Glutamatergic neuron (in vitro differentiated cells): ENCODE measurements around the gene HMX2. TPM values are rescaled to one million over a fixed set of nuclear protein-coding genes. Genes with fewer than 3 reads are reported as not detected.

ENCODE experiments used
- DNase-seq: peaks from one replicate; pipeline ENCODE4 v3.0.0; 2022
- H3K27ac Mint-ChIP-seq: one replicate; pipeline ENCODE4 v1.8.0; 2020; ENCODE audit warnings: mild to moderate bottlenecking, mixed read lengths, inconsistent platforms; ENCODE audit not compliant: unreplicated experiment
- H3K27me3 Mint-ChIP-seq: one replicate; pipeline ENCODE4 v1.8.0; 2020; ENCODE audit warnings: mild to moderate bottlenecking, moderate library complexity, mixed read lengths, inconsistent platforms; ENCODE audit not compliant: unreplicated experiment
- H3K36me3 Mint-ChIP-seq: one replicate; pipeline ENCODE4 v1.8.0; 2020; ENCODE audit warnings: mild to moderate bottlenecking, mixed read lengths, inconsistent platforms; ENCODE audit not compliant: unreplicated experiment
- H3K4me1 Mint-ChIP-seq: one replicate; pipeline ENCODE4 v1.8.0; 2020; ENCODE audit warnings: mild to moderate bottlenecking, low read depth, mixed read lengths, inconsistent platforms; ENCODE audit not compliant: unreplicated experiment
- H3K4me3 Mint-ChIP-seq: one replicate; pipeline ENCODE4 v1.8.0; 2020; ENCODE audit warnings: mild to moderate bottlenecking, mixed read lengths, inconsistent platforms; ENCODE audit not compliant: unreplicated experiment
- H3K9me3 Mint-ChIP-seq: one replicate; pipeline ENCODE4 v1.8.0; 2020; ENCODE audit warnings: mild to moderate bottlenecking, moderate library complexity, mixed read lengths, inconsistent platforms; ENCODE audit not compliant: unreplicated experiment
- CTCF ChIP-seq: fragments of 200-600 bp; sonication (generic); IDR thresholded peaks from one replicate; pipeline ENCODE4 v1.5.0; 2021; ENCODE audit not compliant: partially characterized antibody, unreplicated experiment
- total RNA-seq: library from RNA; stranded (reverse); fragmentation: NEBNext Ultra II Directional; extraction: Animal tissue kit (Norgen Biotek cat#: 25700); gene quantifications from one replicate; pipeline ENCODE4 v1.2.1, GENCODE V29; 2021; ENCODE audit not compliant: unreplicated experiment

The HMX2 gene
- total RNA-seq, 1 donor from 2014 or later = not detected

GRCh38 chr10:123154711-123155505, 7.0 kb downstream of the HMX2 start:
- peaks cover 13% of the 10 kb centered on the region for H3K27me3 Mint-ChIP-seq
- peaks cover 8% of the 10 kb centered on the region for H3K9me3 Mint-ChIP-seq
- peak; percentile 80 for DNase-seq
- no peaks in the 10 kb centered on the region for H3K36me3 Mint-ChIP-seq
- no peak overlapping the region for H3K27ac Mint-ChIP-seq
- no peak for TF ChIP-seq CTCF
- H3K4me3 Mint-ChIP-seq = peak overlapping the region; percentile 98
- peaks cover 9% of the 10 kb centered on the region for H3K4me1 Mint-ChIP-seq

GRCh38 chr10:123156078-123156477, 8.1 kb downstream of the HMX2 start:
- Mint-ChIP-seq H3K4me3 (no peak overlapping the region), H3K36me3 (no peaks in the 10 kb centered on the region), H3K9me3 (peaks cover 3% of the 10 kb centered on the region), H3K27me3 (peaks cover 11% of the 10 kb centered on the region), H3K4me1 (peaks cover 7% of the 10 kb centered on the region), H3K27ac (no peak overlapping the region)
- no peak for DNase-seq
- no peak for TF ChIP-seq CTCF

DNA sequence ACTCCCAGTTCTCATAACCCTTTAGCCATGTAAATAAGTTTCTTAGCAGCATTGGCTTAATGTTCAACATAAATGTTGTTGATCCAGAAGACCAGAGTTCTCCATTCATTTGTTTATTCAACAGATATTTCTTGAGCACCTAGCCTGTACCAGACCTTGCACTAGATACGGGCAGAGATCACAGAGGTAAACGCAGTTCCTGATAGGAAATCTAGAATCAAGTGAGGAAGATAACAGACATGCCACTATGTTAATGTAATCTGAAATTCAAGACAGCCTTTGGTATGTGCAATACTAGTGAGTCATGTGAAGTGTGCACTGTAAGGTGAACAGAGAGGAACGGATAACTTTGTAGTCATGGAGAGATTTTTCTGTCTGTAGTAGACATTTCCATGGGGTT, 9.3 kb downstream of the HMX2 start:
- Mint-ChIP-seq H3K36me3 (no peaks in the 10 kb centered on the region), H3K27ac (no peak overlapping the region), H3K4me1 (peaks cover 2% of the 10 kb centered on the region), H3K9me3 (no peaks in the 10 kb centered on the region), H3K27me3 (peaks cover 3% of the 10 kb centered on the region), H3K4me3 (no peak overlapping the region)
- no peak for TF ChIP-seq CTCF
- DNase-seq = no peak

- Mint-ChIP-seq H3K9me3 (no peaks in the 10 kb centered on the region), H3K4me3 (no peak overlapping the region), H3K36me3 (no peaks in the 10 kb centered on the region), H3K4me1 (peaks cover 2% of the 10 kb centered on the region), H3K27me3 (peaks cover 2% of the 10 kb centered on the region), H3K27ac (no peak overlapping the region)
- TF ChIP-seq CTCF = no peak
- no peak for DNase-seq
Observed at GRCh38 chr10:123158682-123159081, 10.7 kb downstream of the HMX2 start.

DNA sequence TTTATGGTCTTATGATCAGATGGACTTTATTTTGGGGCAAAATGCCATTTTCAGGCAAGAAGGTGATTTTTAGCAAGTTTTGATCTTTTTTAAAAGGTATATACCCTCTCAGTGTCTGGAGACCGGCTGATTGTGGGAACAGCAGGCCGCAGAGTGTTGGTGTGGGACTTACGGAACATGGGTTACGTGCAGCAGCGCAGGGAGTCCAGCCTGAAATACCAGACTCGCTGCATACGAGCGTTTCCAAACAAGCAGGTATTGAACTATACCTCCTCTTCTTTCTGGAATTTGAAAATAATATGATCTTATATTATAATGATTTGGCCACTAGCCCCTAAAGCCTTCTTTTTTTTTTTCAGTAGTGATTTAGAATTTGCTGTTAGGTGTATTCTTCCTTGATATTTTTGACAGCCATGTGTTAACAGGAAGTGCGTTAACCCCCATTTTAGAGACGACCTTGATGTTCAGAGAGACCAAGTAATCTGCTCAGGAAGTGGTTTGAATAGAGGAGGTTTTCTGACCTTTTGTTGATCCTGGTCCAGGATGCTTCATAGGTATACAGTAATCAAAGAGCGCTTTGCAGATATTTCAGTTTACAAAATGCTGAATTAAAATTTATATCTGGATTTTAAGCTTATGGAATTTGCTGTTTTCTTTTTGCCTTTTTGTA, 12.5 kb downstream of the HMX2 start:
- no peaks in the 10 kb centered on the region for H3K36me3 Mint-ChIP-seq
- TF ChIP-seq CTCF = no peak
- H3K9me3 Mint-ChIP-seq = no peaks in the 10 kb centered on the region
- H3K4me1 Mint-ChIP-seq = peaks cover 6% of the 10 kb centered on the region
- H3K4me3 Mint-ChIP-seq = no peak overlapping the region
- no peak for DNase-seq
- no peaks in the 10 kb centered on the region for H3K27me3 Mint-ChIP-seq
- no peak overlapping the region for H3K27ac Mint-ChIP-seq
